ENCODE results near the gene INTS11. TPM values are rescaled to one million over a fixed set of nuclear protein-coding genes. Genes with fewer than 3 reads are reported as not detected.
A peak's percentile ranks its signal among the peaks of the same experiment; 100 is the strongest.

INTS11 gene
- total and polyA plus RNA-seq, 2 of the 13 experiments (the other 11 are each of a cell fraction or from before 2014, with no cell fraction given) = 52.8 to 94.8 TPM

DNA sequence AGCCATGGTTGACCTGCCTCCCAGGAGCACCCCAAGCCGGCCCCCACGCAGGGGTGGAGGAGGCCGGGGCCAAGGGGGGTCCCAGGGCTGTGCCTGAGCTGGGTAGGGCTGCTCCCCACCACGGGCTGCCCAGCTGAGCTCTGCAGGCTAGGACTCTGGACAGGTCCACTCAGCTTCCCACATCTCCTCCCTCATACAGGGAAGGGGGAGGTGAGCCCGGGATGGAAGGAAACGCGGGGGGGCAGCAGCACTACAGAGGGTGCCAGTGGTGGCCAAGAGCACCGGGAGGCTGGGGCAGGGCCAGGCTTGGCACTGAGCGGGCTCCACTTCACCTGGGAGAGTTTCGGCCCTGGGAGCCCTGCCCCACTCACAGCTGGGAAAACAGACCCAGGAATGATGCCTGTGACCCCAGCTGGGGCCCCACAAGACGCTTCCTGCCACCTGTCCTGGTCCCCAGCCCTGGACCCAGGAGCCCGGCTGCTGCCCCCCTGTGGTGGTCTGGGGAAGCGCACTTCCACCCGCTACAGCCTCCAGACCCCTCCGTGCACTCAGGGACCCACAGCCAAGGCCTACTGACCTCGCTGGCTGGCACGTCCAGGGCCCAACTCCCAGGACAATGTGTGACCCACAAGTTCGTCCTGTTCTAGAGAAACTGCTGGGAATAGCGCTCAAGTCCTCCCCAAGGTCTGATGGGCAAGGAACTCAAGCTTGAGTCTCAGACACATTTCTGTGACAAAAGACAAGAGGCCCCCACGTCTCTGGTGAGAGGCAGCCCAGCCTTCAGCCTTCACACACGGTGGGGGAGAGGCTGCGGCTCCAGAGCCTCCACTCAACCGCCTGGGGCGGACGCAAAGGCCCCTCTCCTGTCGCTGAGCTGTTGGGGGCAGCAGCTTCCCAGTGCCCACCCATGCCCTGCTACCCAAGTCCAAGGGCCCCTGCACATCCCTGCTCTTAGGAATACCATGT, 47.6 kb upstream of the INTS11 start (continued):
- TF ChIP-seq, protein P1, sequence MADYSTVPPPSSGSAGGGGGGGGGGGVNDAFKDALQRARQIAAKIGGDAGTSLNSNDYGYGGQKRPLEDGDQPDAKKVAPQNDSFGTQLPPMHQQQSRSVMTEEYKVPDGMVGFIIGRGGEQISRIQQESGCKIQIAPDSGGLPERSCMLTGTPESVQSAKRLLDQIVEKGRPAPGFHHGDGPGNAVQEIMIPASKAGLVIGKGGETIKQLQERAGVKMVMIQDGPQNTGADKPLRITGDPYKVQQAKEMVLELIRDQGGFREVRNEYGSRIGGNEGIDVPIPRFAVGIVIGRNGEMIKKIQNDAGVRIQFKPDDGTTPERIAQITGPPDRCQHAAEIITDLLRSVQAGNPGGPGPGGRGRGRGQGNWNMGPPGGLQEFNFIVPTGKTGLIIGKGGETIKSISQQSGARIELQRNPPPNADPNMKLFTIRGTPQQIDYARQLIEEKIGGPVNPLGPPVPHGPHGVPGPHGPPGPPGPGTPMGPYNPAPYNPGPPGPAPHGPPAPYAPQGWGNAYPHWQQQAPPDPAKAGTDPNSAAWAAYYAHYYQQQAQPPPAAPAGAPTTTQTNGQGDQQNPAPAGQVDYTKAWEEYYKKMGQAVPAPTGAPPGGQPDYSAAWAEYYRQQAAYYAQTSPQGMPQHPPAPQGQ (CRISPR knock-in tag; IDR thresholded peaks at IDR 0.05; ENCODE audit: borderline replicate concordance) = no peak
- TF ChIP-seq, protein P2, sequence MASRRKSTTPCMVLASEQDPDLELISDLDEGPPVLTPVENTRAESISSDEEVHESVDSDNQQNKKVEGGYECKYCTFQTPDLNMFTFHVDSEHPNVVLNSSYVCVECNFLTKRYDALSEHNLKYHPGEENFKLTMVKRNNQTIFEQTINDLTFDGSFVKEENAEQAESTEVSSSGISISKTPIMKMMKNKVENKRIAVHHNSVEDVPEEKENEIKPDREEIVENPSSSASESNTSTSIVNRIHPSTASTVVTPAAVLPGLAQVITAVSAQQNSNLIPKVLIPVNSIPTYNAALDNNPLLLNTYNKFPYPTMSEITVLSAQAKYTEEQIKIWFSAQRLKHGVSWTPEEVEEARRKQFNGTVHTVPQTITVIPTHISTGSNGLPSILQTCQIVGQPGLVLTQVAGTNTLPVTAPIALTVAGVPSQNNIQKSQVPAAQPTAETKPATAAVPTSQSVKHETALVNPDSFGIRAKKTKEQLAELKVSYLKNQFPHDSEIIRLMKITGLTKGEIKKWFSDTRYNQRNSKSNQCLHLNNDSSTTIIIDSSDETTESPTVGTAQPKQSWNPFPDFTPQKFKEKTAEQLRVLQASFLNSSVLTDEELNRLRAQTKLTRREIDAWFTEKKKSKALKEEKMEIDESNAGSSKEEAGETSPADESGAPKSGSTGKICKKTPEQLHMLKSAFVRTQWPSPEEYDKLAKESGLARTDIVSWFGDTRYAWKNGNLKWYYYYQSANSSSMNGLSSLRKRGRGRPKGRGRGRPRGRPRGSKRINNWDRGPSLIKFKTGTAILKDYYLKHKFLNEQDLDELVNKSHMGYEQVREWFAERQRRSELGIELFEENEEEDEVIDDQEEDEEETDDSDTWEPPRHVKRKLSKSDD (CRISPR knock-in tag; IDR thresholded peaks at IDR 0.05; ENCODE audit: low read depth) = no peak
- no peak for TF ChIP-seq EHMT2 (IDR thresholded peaks at IDR 0.05; ENCODE audit: borderline replicate concordance, low read depth, low read length)
- no peak for TF ChIP-seq ZNF44 (CRISPR knock-in tag; IDR thresholded peaks at IDR 0.05)
- TF ChIP-seq, protein P3, sequence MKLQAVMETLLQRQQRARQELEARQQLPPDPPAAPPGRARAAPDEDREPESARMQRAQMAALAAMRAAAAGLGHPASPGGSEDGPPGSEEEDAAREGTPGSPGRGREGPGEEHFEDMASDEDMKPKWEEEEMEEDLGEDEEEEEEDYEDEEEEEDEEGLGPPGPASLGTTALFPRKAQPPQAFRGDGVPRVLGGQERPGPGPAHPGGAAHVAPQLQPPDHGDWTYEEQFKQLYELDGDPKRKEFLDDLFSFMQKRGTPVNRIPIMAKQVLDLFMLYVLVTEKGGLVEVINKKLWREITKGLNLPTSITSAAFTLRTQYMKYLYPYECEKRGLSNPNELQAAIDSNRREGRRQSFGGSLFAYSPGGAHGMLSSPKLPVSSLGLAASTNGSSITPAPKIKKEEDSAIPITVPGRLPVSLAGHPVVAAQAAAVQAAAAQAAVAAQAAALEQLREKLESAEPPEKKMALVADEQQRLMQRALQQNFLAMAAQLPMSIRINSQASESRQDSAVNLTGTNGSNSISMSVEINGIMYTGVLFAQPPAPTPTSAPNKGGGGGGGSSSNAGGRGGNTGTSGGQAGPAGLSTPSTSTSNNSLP (IDR thresholded peaks at IDR 0.05; ENCODE audit: low read depth, low read length) = no peak
- TF ChIP-seq SIN3B (IDR thresholded peaks at IDR 0.05; ENCODE audit: low read length) = no peak
- TF ChIP-seq, protein P4, sequence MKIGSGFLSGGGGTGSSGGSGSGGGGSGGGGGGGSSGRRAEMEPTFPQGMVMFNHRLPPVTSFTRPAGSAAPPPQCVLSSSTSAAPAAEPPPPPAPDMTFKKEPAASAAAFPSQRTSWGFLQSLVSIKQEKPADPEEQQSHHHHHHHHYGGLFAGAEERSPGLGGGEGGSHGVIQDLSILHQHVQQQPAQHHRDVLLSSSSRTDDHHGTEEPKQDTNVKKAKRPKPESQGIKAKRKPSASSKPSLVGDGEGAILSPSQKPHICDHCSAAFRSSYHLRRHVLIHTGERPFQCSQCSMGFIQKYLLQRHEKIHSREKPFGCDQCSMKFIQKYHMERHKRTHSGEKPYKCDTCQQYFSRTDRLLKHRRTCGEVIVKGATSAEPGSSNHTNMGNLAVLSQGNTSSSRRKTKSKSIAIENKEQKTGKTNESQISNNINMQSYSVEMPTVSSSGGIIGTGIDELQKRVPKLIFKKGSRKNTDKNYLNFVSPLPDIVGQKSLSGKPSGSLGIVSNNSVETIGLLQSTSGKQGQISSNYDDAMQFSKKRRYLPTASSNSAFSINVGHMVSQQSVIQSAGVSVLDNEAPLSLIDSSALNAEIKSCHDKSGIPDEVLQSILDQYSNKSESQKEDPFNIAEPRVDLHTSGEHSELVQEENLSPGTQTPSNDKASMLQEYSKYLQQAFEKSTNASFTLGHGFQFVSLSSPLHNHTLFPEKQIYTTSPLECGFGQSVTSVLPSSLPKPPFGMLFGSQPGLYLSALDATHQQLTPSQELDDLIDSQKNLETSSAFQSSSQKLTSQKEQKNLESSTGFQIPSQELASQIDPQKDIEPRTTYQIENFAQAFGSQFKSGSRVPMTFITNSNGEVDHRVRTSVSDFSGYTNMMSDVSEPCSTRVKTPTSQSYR (CRISPR knock-in tag; IDR thresholded peaks at IDR 0.05; ENCODE audit: borderline replicate concordance) = no peak
- TF ChIP-seq MAZ (IDR thresholded peaks at IDR 0.05; ENCODE audit: borderline replicate concordance, low read depth, low read length) = no peak
- no peak for TF ChIP-seq MAZ (CRISPR knock-in tag; IDR thresholded peaks at IDR 0.05; ENCODE audit: low read depth)
- TF ChIP-seq ZFP90 (CRISPR knock-in tag; IDR thresholded peaks at IDR 0.05; ENCODE audit: borderline replicate concordance) = no peak
- no peak for TF ChIP-seq ZZZ3 (CRISPR knock-in tag; IDR thresholded peaks at IDR 0.05; ENCODE audit: borderline replicate concordance)
- TF ChIP-seq ZNF549 (CRISPR knock-in tag; IDR thresholded peaks at IDR 0.05) = no peak
- no peak for TF ChIP-seq ZNF17 (CRISPR knock-in tag; IDR thresholded peaks at IDR 0.05)
- no peak for TF ChIP-seq ZNF24 (IDR thresholded peaks at IDR 0.05)
- peak; percentile 50; the same call in 1 of the 2 replicates for TF ChIP-seq ZSCAN25 (CRISPR knock-in tag; IDR thresholded peaks at IDR 0.05)
- no peak for TF ChIP-seq RBM39 (IDR thresholded peaks at IDR 0.05; ENCODE audit: low read depth, low read length, poor library complexity, severe bottlenecking)
